Stimulated activated CD8-positive, alpha-beta memory T cell treated with anti-CD3 and anti-CD28 coated beads, Interleukin-7, amount 100 ng/mL, for 1 hour (primary cell): Measurements from ENCODE around the gene SPEN.

Experiments used
- DNase-seq, 2 donors: peaks; one replicate each; pipeline ENCODE4 v3.0.0-alpha.2; 2020; ENCODE audit warnings: low read depth in 2 of 2

SPEN gene

DNA sequence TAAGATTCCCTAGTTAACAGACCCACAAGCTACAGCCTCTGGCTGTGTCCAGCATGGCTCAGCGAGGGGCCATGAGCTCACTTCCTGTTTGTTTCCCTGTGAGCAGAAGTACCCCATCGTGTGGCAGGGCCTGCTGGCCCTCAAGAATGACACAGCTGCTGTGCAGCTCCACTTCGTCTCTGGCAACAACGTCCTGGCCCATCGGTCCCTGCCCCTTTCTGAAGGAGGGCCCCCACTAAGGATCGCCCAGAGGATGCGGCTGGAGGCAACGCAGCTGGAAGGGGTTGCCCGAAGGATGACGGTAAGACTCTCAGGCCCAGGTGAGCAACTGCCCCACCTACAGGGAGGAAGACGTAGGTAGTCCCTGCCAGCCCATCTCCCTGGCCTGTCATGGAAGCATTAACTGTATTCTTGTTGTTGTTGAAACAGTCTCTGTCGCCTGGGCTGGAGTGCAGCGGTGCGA is 90.2 kb downstream of the SPEN start:
- DNase-seq, result no peak

DNA sequence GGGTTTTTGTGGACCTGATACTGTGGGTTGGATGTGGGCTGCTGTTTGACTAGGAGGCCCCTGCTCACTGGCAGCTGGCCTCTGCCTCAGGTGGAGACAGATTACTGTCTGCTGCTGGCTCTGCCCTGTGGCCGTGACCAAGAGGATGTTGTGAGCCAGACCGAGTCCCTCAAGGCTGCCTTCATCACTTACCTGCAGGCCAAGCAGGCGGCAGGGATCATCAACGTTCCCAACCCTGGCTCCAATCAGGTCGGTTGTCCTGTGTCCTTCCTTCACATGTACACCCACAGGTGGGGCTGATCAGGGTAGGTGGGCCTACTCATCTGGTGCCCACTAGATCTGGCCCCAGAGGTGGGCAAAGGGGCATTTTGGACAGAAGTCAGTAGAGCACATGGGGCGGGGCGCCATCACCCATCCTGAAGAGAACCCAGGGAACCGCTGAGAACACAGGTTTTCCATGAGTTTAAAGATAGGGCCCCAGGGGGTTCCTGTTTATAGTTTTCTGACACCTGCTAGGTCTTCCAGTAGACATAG is 91.2 kb downstream of the SPEN start:
- DNase-seq, result no peak

DNA sequence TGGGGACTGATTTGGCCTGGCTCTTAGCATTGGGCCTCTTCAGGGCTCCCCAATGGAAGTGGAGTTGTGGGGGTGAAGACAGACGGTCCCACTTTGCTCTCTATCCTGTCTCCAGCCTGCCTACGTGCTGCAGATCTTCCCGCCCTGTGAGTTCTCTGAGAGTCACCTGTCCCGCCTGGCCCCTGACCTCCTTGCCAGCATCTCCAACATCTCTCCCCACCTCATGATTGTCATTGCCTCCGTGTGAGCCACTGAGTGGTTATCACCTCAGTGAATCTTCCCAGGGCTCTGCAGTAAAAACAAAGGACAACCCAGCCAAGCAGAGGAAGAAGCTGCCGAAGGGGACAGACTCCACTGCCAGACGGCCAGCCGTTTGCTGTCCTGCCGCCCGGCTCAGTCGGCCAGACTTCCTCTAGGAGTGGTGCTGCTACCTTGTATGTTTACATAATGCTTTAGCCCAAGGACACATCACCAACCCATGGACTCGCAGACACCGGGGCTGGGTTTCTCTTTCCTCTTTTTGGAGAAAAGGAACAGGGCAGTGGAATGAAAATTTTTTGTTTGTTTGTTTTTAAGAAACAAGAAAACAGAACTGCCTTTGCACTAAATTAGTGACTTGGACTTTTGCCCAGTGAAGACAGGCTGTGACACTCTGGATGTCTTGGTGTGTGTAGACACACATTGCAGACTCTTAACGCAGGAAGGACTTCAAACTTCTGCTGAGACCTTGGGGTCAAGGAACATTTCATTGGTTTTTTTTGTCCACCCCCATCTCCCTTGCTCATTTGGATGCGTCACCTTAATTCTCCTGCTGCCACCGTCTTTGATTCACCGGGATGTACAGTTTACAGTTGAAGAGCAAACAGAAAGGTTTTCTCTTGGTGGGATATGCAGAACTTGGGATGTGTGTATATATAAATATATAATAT is 91.9 kb downstream of the SPEN start:
- no peak for DNase-seq

DNA sequence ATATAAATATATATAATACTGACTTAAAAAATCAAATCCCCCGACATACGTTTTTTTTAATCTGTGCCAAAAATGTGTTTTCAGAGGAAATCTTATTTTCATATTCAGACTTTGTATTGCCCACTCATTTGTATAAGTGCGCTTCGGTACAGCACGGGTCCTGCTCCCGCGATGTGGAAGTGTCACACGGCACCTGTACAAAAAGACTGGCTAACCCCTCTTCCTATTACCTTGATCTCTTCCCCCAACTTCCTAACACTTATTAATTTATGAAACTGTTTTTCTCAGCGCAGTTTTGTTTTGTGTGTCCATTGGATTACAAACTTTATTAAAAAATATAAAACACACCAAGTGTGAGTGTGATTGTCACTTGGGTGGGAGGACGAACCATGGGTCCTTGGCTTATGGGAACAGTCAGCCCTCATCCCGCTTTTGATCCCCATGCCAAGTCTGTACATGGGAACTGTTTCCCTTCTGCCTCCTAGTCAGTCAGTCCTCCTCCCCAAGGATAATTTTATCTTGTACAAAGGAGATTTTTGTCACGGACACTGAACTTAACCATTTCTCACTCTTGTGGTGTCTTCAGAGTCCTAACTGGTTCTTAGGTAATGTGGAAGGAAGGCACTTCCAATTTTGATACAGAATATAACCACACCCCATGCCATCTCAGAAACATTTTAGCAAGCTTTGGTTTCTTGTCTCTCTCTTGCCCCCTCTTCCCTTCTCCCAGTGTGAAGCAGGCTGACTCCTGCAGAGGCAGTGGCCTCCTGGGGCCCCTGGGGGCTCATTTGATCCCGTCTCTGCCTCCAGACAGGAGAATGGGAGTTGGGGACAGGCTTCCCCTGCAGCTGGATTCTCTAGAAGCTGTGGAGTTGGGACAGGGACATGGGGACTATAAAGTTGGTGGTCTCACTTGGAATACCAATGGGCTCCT is 92.9 kb downstream of the SPEN start:
- no peak for DNase-seq

DNA sequence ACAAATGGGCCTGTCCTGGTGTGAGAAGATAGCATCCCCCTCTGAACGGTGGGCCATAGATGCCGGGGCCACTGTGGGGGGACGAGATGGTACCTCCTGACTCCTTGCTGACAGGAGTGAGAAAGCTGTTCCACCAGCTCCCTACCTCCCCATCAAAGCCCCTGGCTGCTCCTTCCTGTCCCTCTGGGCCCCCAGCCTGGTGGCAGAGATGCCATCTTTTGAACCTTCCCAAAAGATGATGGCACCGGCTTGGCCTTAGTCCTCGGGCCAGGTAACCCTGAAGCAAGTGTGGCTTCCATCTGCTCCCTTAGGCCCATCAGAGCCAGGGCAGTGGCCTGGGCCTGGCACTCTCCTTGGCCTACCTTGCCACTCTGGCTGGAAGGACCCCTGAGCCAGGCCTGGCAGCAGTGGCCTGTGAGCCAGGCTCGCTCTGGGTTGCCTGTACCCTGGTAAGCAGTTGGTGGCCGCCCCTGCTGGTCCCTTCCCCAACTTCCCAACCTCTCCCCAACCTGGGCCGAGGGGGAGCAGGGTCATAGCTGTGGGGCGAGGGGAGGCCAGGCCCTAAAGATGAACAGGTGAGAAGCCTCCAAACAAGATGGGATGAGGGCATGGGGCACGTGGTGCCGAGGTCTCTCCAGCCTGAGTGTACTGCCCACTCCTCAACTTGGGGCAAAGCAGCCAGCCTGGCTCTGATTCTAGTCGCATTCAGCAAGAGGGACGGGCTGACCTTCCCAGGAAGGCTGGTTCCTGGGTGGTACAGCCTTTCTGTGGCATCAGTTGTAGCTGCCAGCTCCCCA is 93.7 kb downstream of the SPEN start:
- no peak for DNase-seq

DNA sequence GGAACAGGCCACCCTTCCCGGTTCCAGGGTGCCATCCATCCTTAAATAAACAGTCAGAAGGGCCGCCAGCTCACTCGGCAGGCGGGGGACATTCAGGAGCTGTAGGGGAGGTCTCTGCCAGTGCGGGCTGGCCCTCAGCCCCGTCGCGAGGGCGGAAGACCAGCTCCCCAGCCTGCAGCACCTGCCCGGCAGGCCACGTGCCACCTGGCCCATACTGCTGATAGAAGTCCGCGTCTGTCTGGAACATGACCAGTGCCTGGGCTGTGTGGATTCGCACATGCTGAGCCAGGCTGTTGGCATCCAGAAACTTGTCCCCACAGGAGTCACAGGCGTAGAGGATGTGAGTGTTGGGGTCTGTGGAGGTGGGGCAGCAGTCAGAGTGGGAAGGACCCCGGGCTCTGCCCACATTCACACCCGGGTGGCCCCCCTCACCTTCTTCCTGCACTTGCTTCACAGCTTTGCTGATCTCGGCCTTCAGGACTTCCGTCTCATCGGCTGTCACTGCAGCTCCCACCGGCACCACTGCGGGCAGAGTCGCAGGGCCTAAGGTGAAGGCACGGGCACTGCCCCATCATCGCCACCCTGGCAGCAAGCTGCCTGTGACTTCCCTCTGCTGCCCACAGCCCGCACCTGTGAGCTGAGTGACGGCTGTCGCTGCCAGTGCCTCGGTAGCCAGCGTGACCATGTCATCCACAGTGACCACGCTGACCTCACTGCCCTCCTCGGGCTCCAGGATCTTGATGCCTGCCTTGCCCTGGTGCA is 94.6 kb downstream of the SPEN start:
- DNase-seq, result no peak

DNA sequence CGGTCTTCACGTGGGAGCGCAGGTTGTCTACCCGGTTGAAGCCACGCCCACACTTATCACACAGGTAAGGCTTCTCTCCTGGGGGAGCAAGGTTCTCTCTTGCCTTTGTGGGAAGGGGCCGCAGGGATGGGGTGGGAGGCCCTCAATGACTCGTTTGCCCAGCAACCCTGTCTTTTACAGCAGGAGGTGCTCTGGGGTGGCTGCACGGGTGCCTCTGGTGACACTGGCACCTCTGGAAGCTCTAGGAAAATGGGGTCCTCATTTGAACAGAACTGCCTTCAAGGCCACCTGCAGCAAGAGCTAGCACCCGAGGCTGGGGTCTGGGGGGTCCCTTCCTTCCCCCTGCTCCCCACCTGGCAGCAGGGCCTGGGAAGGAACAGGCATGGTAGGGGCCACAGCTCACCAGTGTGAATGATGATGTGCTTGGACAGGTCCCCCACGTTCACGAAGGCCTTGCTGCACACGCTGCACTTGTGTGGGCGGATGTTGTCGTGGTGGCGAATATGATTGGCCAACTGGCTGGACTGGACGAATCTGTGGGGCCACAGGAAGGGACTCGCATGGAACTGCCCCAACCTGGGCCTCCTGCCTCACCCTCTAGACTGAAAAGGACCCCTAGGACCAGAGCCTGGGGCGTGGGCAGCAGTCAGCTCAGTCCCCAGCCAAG is 95.3 kb downstream of the SPEN start:
- no peak for DNase-seq

DNA sequence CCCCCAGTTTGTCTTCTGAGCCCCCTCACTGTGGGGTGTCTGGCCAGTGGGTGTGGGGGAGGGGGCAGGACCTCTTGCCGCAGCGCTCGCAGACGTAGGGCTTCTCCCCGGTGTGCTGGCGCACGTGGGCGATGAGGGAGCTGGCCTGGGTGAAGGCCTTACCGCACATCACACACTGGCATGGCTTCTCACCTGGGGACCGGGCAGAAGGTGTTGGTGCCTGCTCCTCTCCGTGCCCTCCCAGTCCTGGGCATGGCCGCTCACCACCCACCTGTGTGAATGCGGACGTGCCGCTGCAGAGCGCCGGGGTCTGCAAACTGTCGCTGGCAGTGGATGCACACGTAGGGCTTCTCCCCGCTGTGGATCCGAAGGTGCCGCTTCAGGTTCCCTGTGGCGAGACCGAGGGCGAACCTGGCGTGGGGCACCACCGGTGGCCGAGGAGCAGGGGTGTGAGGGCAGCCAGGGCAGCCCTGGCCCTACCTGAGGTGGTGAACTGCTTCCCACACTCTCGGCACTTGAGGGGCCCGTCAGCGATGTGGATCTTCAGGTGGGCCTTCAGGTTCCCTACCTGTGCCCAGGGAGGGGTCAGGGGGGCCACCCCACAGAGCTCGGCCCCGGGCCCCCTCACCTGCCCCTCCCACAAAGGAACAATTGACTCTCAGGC is 96.0 kb downstream of the SPEN start:
- DNase-seq, result no peak

DNA sequence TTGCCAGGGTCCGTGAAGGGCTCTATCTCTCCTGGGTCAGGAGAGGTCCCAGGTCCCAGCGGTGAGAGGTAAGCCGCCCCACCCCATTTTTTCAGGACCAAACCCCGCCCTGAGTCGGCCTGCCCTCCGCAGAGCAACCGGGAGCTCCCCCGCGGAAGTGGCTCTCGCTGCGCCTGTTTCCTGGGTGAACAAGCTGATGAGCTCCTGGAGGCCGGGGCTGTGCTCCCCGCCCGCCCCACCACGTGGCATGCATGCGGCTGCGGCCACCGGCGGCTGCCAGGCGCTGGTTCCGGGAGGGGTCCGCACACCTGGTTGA is 96.4 kb downstream of the SPEN start:
- DNase-seq, result no peak

DNA sequence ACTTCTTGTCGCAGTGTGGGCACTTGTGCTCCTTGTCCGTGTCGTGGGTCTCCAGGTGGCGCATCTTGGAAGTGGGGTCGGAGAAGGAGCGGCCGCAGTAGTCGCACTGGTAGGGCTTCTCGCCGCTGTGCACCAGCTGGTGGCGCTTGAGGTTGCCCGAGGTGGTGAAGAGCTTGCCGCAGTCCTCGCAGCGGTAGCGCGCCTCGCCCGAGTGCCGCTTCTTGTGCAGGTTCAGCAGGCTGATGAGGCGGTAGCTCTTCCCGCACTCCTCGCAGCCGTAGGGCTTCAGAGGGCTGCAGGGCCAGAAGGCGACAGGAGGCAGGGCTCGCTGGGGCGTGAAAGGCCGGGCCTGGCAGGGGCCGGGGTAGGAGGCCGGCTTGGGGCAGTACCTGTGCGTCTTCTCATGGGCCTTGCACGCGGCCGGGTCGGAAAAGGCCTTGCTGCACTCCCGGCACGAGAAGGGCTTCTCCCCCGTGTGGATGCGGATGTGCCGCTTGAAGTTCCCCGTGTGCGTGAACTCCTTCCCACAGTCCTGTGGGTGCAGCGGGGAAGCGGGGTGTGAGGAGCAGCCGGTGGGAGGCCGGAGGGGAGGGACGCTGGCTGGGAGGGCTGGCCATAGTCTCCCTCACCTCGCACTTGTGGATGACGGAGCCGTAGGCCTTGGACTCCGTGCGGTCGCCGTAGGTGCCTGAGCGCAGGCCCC is 97.0 kb downstream of the SPEN start:
- no peak for DNase-seq

DNA sequence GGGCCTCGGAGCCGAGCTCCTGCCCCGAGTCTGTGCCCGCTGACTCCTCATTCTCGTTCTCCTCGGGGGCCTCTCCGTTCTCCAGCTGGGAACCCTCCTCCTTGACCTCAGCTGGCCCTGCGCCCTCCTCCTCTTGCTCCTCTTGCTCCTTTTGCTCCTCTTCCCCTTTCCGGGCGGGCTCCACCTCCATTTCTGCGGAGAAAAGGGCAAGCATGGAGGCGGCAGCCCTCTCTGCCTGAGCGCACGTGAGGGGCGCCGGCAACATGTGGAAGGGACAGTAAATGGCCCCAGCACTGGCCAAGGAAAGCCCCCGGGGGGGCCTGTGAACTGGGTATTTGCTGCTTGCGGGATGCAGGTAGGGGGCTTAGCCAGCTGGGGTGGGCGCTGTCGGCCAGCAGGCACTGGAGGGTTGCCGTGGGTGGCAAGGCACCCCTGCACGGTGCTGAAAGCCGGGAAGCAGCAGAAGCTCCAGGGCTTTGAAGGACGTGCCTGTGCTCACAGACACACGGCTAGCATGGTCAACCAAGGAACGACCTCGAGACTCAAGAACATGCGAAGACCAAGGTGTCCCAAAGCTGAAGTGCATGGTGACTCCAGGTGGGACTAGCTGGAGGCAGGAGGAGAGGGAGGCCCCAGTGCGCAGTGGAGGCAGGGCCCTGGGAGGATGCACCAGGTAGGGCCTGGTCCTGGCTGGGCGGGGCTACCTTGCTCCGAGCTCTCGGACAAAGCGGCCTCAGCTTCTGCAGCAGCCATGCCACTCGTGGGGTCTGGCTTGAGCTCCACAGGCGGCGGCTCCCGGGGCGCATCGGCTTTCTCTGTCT is 97.7 kb downstream of the SPEN start:
- DNase-seq, result no peak

DNA sequence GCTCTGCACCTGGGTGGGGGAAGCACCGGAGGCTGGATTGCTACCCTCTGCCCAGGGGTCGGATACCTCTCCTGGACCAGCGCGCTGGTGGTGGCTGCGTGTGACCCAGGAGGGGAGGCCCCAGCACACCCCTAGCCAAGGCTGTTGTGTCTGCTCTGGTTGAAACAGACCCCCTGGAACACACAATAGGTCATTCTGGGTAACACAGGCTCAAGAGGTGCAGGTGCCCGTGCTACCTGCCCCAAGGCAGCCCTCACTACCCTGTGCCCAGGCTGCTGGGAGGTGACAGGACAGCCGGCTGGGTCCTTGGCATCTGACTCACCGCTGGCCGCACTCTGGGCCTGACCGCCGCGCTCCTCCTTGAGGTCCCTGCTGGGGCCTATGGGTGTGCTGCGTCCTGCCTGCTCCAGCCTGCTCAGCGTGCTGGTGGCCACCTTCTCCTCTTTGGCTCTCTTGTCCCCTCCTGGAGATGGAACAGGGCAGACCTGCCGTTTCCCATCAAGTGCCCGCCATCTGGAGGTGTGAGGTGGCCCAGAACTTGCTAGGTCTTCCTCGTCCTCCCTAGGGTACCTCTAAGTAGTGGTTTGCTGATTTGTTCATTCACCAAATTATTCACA is 98.4 kb downstream of the SPEN start:
- DNase-seq, result no peak

DNA sequence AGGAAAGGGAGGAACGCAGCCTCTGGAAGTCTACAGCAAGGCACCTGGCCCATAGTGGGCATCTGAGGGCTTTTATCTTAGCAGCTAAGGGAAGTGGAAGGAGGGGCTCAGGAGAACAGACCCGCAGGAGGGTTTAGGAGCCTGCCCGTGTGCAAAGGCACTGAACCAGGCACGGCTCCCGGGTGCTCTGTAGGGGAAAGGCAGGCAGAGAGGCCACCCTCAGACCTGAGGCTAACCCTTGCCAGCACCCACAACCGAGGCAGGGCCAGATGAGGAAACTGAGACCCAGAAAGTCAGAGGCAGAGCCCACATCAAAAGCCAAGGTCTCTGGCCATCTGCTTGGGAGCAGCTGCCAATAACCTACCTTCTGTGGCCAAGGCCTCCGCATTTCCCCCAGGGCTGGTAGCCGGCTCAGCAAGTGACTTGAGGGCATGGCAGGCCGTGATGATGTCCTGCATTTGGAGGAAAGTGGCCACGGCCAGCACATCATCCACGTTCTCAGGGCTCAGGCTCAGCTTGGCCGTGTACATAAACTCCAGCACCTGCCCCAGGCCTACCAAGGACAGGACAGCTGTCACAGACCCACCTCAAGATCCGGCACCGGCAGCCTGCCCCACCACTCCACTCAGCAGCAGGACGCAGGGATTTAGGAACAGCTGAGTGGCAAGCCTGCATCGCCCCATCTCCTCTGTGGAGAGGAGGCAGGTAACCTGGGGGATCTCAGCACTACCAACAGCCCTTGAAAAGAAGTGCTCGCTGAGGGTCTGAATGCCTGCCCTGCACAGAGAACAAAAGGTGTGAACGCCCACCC is 99.3 kb downstream of the SPEN start:
- no peak for DNase-seq

DNA sequence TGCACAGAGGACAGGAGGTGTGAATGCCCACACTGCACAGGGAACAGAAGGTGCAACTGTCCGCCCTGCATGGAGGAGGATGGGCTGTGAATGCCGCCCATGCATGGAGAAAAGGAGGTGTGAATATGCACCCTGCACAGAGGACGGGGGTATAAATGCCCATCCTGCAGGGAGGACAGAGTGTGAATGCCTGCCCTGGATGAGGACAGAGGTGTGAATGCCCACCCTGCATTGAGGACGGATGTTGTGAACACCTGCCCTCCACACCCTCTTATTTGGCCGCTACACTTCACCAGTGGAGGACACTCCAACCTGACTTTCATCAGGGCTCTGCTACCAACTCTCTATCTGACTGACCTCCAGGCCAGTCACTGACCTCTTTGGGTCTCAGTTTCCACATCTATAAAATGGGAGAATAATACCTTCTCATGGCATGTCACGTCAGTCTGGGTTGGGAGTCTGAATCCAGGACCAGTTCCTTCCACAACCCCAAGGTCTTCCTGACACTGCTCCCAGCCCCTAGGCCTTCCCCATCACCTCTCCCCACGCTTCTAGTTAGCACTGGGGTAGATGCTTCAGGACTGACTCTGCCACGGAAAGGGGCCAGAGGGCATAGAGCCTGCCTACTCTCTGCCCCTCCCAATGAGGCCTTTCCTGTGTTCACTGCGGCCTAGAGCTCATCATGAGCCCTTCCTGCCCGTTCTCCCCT is 100.0 kb downstream of the SPEN start:
- DNase-seq, result no peak

DNA sequence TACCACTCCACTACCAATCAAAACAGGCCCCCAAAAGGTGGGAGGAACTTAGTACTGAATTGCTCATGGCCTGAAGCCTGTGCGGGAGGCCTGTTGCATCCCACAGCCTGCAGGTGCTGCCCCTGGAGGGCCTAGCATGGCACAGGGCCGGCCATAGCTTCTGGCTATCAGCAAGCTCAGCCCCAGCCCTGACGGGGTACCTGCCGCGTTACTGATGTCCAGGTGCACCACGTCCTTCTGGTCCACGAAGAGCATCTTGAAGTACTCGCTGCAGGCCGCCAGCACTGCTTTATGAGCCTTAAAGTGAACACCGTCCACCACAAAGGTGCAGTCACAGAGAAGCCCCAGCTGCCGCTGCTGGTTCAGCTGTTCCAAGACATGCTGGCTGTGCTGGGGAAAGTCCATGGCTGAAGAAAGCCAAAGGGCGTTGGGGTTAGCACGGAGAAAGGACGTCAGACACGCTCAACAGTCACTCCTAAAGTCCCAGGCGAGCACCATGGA is 100.6 kb downstream of the SPEN start:
- DNase-seq, result no peak
